ENCODE results near the gene TMEM79.

Gene TMEM79

GRCh38 chr1:156268336-156268735 is 15.8 kb upstream of the TMEM79 start:
- ATAC-seq (ENCODE audit: insufficient read depth, low read depth) = no peak

GRCh38 chr1:156270314-156270713 is 13.8 kb upstream of the TMEM79 start:
- Histone ChIP-seq H3K9ac (ENCODE audit: low read depth, low read length) (no peak overlapping the region), H3K9me3 (ENCODE audit: insufficient read depth, low read length, severe bottlenecking) (no peaks in the 10 kb centered on the region), H3K27ac (ENCODE audit: low read length) (no peak overlapping the region), H3K79me2 (ENCODE audit: insufficient read depth, low read length) (peaks cover 3% of the 10 kb centered on the region; the same call in 1 of the 2 replicates), H3K27me3 (ENCODE audit: insufficient read depth, low read length, poor library complexity) (no peaks in the 10 kb centered on the region), H4K20me1 (ENCODE audit: insufficient read depth, low read length) (0 out of 2 replicates have a peak, but pooled peaks cover 6% of the 10 kb centered on the region), H3K36me3 (ENCODE audit: insufficient read depth, low read length) (peaks cover 98% of the 10 kb centered on the region), H3K4me3 (ENCODE audit: low read depth in 1 of 2, low read length in 2 of 2) (no peak overlapping the region), H3K4me1 (ENCODE audit: insufficient read depth, low read length) (no peaks in the 10 kb centered on the region), H2AFZ (ENCODE audit: low read depth, low read length) (no peak overlapping the region), H3K4me2 (ENCODE audit: insufficient read depth, low read length) (no peak overlapping the region)
- no peak for ATAC-seq (ENCODE audit: insufficient read depth, low read depth)
- no peak for TF ChIP-seq CTCF (IDR thresholded peaks at IDR 0.05; ENCODE audit: borderline replicate concordance, extremely low read depth, low read length, poor library complexity, severe bottlenecking)
- TF ChIP-seq EZH2 (IDR thresholded peaks at IDR 0.05; ENCODE audit: borderline replicate concordance, low read depth, low read length, severe bottlenecking) = no peak
- DNase-seq = no peak

More at GRCh38 chr1:156268336-156268735, 15.8 kb upstream of the TMEM79 start:
- no peak overlapping the region for H3K27ac ChIP-seq (ENCODE audit: low read length)
- 0 out of 2 replicates have a peak, but pooled peaks cover 6% of the 10 kb centered on the region for H4K20me1 ChIP-seq (ENCODE audit: insufficient read depth, low read length)
- peaks cover 3% of the 10 kb centered on the region; the same call in 1 of the 2 replicates for H3K79me2 ChIP-seq (ENCODE audit: insufficient read depth, low read length)
- no peaks in the 10 kb centered on the region for H3K9me3 ChIP-seq (ENCODE audit: insufficient read depth, low read length, severe bottlenecking)
- H3K4me2 ChIP-seq (ENCODE audit: insufficient read depth, low read length) = no peak overlapping the region
- peaks cover 96% of the 10 kb centered on the region for H3K36me3 ChIP-seq (ENCODE audit: insufficient read depth, low read length)
- H3K4me1 ChIP-seq (ENCODE audit: insufficient read depth, low read length) = no peaks in the 10 kb centered on the region
- no peak for TF ChIP-seq EZH2 (IDR thresholded peaks at IDR 0.05; ENCODE audit: borderline replicate concordance, low read depth, low read length, severe bottlenecking)
- no peak for TF ChIP-seq CTCF (IDR thresholded peaks at IDR 0.05; ENCODE audit: borderline replicate concordance, extremely low read depth, low read length, poor library complexity, severe bottlenecking)
- DNase-seq = no peak
- no peak overlapping the region for H3K9ac ChIP-seq (ENCODE audit: low read depth, low read length)
- H2AFZ ChIP-seq (ENCODE audit: low read depth, low read length) = no peak overlapping the region
- H3K4me3 ChIP-seq (ENCODE audit: low read depth in 1 of 2, low read length in 2 of 2) = no peak overlapping the region
- no peaks in the 10 kb centered on the region for H3K27me3 ChIP-seq (ENCODE audit: insufficient read depth, low read length, poor library complexity)

GRCh38 chr1:156276532-156276931 is 7.6 kb upstream of the TMEM79 start:
- Histone ChIP-seq H3K27ac (ENCODE audit: low read length) (no peak overlapping the region), H2AFZ (ENCODE audit: low read depth, low read length) (no peak overlapping the region), H3K79me2 (ENCODE audit: insufficient read depth, low read length) (peaks cover 41% of the 10 kb centered on the region), H3K4me3 (ENCODE audit: low read depth in 1 of 2, low read length in 2 of 2) (no peak overlapping the region), H3K4me2 (ENCODE audit: insufficient read depth, low read length) (no peak overlapping the region), H4K20me1 (ENCODE audit: insufficient read depth, low read length) (peaks cover 44% of the 10 kb centered on the region), H3K4me1 (ENCODE audit: insufficient read depth, low read length) (peaks cover 16% of the 10 kb centered on the region), H3K9me3 (ENCODE audit: insufficient read depth, low read length, severe bottlenecking) (no peaks in the 10 kb centered on the region), H3K9ac (ENCODE audit: low read depth, low read length) (no peak overlapping the region), H3K27me3 (ENCODE audit: insufficient read depth, low read length, poor library complexity) (no peaks in the 10 kb centered on the region), H3K36me3 (ENCODE audit: insufficient read depth, low read length) (peaks cover 88% of the 10 kb centered on the region)
- TF ChIP-seq CTCF (IDR thresholded peaks at IDR 0.05; ENCODE audit: borderline replicate concordance, extremely low read depth, low read length, poor library complexity, severe bottlenecking) (no peak), EZH2 (IDR thresholded peaks at IDR 0.05; ENCODE audit: borderline replicate concordance, low read depth, low read length, severe bottlenecking) (no peak)
- no peak for DNase-seq
- no peak for ATAC-seq (ENCODE audit: insufficient read depth, low read depth)
